ENCODE measurements around the gene ADGRA1.

The ADGRA1 gene

GRCh38 chr10:133130602-133131001 lies 42.9 kb downstream of the ADGRA1 start:
- no peak for TF ChIP-seq CTCF (conservative IDR thresholded peaks at IDR 0.05; ENCODE audit: control insufficient read depth, insufficient read depth, low read depth, low read length)
- DNase-seq (ENCODE audit: low read depth), result no peak
- no peak overlapping the region for H3K4me3 ChIP-seq (ENCODE audit: control insufficient read depth, low read depth, low read length)

GRCh38 chr10:133131053-133131452 lies 43.3 kb downstream of the ADGRA1 start:
- no peak for DNase-seq (ENCODE audit: low read depth)
- TF ChIP-seq CTCF (conservative IDR thresholded peaks at IDR 0.05; ENCODE audit: control insufficient read depth, insufficient read depth, low read depth, low read length), result no peak

GRCh38 chr10:133131734-133132472 lies 44.2 kb downstream of the ADGRA1 start:
- no peak for DNase-seq (ENCODE audit: low read depth)
- no peak overlapping the region for H3K4me3 ChIP-seq (ENCODE audit: control insufficient read depth, low read depth, low read length)
- TF ChIP-seq CTCF (conservative IDR thresholded peaks at IDR 0.05; ENCODE audit: control insufficient read depth, insufficient read depth, low read depth, low read length), result no peak

More at GRCh38 chr10:133131053-133131452, 43.3 kb downstream of the ADGRA1 start:
- no peak overlapping the region for H3K4me3 ChIP-seq (ENCODE audit: control insufficient read depth, low read depth, low read length)

- no peak overlapping the region for H3K4me3 ChIP-seq (ENCODE audit: control insufficient read depth, low read depth, low read length)
- no peak for TF ChIP-seq CTCF (conservative IDR thresholded peaks at IDR 0.05; ENCODE audit: control insufficient read depth, insufficient read depth, low read depth, low read length)
- DNase-seq (ENCODE audit: low read depth), result no peak
These were observed 45.0 kb downstream of the ADGRA1 start for GRCh38 chr10:133132473-133133291.

- DNase-seq (ENCODE audit: low read depth), result no peak
- TF ChIP-seq CTCF (conservative IDR thresholded peaks at IDR 0.05; ENCODE audit: control insufficient read depth, insufficient read depth, low read depth, low read length), result no peak
- H3K4me3 ChIP-seq (ENCODE audit: control insufficient read depth, low read depth, low read length), result no peak overlapping the region
These were observed 45.9 kb downstream of the ADGRA1 start for GRCh38 chr10:133133471-133134231.

GRCh38 chr10:133134411-133135115 lies 46.8 kb downstream of the ADGRA1 start:
- TF ChIP-seq CTCF (conservative IDR thresholded peaks at IDR 0.05; ENCODE audit: control insufficient read depth, insufficient read depth, low read depth, low read length), result no peak
- no peak overlapping the region for H3K4me3 ChIP-seq (ENCODE audit: control insufficient read depth, low read depth, low read length)
- DNase-seq (ENCODE audit: low read depth), result no peak
